NCI-H82 treated with DMSO at 0.1 percent for 48 hours (cell line): ENCODE data around the gene WNT1.

Experiments used
- DNase-seq: peaks from one replicate; lab custom pipeline; 2025; ENCODE audit not compliant: unreplicated experiment; lab: John Stamatoyannopoulos, UW

WNT1 gene

DNA sequence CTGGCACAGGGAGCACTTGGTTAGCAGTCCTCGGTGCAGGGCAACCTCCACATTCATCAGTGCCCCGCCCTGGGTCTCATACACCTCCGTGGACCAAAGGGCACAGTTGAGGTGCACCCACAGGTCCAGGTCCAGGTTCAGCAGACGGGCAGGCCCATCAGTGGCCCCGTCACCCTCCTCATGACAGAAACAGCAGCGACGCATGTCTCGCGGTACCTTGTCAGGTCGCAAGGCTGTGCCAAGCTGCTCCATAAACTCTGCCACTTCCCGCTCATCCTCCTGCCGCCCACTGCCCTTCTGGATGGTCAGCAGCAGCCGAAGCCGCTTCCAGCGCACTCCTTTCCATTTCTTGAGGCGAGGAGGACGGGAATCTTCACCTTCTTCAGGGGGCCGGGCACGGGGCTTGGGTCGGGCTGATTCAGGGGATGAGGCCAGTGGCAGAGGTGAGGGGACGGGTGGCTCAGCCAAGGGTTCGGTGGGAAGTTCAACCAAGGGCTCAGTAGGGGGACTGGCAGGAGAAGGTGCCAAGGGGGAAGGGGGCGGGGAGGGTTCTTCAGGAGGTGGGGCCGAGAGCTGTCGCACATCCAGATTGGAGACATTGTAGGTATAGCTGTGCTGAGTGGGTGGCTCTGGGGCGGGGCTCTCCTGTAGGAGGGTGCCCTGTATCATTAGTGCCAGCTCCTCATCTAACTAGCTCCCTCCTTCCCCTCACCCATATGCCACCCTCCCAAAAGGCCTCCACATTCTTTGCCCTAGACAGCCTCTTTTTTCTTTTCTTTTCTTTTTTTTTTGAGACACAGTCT lies 48.8 kb downstream of the WNT1 start:
- DNase-seq: no peak

DNA sequence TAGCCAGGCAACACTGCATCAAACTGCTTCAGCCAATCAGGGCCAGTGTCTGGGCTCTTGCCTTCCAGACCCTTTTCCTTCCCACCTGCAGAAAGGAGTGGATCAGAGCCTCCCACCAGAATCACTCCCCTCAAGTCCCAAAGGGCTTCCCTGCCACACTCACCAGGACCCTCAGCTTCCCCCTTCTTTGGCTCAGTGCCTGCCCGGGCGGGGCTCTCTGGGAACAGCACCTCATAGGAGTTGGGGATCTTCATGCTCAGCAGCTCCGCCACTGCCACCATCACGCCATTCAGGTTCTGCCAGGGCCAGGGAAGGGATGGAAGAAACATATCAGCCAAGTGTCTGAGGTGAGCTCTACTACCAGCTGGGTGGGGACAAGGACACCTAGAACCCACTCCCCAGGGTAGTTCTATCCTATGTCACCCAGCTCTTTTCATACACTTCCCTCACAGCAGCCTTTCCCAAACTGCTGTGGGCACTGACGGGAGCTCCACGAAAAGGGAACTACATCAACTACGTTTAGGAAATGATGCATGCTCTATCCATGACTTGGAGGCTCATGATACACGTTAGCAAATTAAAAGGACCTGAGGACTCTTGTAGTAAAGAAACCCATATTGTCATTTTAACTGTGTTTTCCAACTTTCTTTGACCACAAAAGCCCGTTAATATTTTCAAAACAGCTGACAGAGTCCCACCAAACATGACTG lies 49.9 kb downstream of the WNT1 start:
- DNase-seq: no peak

DNA sequence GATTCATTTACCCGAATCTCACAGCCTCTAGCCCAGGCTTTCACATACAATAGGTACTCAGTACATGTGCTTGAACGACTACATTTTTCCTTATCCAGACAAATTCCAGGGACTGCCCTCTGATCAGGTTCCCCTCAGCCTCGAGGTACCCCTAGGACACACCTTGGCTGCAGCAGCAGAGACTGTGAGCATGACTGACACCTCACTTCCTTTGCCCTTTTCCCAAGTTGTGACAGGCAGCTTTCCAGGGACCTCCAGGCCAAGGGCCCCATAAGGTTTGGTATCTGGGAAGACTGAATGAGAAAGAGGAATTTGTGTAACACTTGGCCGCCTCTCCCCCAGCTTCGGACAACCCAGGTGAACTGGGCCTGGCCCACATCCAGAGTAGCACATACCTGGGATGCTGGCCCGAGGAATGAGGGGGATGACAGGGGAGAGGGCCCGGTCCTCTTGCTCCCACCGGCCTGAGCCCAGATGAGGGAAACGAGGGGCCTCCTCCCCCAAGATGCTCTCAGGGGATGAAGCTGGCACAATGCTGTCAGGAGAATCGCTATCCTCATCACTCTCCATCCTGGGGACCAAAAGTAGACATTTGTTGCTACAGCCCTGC lies 50.6 kb downstream of the WNT1 start:
- DNase-seq: no peak

DNA sequence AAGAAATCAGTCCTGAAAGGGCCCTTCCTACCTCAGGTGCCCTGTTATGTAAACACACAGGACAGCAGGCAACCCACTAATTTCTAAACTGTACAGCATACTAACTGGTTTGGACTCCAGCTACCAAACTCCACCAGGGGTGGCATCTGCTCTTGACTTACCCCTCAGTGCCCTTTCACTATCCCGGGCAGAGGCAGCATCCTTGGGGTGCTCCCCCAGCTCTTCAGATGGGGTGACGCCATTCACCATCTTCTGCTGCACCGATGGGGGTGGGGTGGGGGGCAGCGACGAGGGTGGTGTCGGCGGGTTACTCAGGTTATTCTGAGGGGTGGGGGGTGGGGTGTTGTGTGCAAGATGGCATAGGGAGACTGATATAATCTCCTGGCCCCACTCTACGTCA lies 52.0 kb downstream of the WNT1 start:
- DNase-seq: no peak

DNA sequence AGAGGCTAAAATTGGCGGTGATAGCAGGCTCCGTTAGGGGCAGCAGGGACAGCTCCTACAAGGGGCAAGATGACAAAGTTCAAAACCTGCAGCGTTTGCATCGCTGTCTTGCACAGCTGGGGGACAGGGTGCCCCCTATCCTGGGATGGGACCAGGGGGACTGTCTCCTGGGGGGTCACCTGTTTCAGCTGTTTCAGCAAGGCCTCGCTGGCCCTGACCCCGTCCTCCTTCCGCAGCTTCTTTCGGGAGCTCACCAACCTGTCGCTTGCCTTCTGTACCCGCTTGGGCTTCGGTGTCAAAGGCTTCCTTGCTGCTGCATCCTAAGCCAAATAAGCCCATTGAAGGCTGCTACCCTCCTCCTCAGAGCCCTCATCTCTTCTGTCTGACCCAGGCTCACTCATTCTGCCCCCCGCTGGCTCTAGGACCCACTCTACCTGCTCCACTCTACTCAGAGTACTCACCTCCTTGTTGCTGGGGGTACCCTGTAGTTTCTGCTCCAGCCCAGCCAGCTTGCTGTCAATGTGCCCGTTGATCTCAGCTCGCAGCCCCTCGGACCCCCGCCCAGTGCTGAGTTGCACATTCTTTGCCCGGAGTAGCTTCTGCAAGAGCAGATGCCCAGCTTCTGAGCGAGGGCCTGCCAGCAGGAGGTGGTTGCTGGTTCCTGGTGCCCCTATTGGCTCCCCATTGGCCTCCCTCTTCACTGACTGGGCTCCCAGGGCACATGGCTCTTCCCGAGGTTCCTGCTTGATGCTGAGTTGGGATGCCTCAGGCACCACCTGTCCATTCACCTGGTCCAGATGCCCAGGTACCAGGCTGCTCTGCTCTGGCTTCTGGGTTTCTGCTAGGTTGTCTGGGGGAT lies 52.8 kb downstream of the WNT1 start:
- no peak for DNase-seq

DNA sequence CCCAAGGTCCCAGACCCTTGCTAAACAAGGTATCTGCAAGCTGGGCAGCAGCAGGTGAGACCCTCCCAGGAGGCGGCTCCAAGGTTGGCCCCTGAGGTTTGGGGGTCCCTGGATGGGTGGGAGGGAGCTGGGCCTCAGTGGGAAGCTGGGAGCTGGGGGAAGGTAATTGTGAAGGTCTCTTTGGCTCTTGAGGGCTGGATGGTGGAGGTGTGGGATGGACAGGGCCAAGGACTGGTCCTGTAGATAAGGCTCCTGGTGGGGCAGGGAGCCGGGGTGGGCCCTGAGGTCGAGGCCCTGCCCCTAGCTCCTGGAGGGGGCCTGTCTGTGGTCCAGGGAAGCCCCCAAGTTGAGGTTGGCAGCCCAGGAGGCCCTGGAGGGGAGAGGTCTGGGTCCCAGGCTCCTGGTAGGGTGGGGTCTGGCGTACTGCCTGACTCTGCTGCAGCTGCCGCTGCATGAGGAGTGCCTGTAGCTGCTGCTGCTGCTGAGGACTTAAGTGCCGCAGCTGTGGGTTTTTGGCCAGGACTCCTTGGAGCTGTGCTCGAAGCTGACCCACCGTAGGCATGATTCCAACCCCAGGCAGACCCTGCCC lies 53.5 kb downstream of the WNT1 start:
- DNase-seq: no peak
